ENCODE measurements around the gene HBG2. TPM values are rescaled to one million over a fixed set of nuclear protein-coding genes. Genes with fewer than 3 reads are reported as not detected.

HBG2 gene
- total and polyA plus RNA-seq, 9 of the 15 experiments (the other 6 are each of a cell fraction or from before 2014, with no cell fraction given), result 1,626 to 58,619 (median 10,515) TPM

DNA sequence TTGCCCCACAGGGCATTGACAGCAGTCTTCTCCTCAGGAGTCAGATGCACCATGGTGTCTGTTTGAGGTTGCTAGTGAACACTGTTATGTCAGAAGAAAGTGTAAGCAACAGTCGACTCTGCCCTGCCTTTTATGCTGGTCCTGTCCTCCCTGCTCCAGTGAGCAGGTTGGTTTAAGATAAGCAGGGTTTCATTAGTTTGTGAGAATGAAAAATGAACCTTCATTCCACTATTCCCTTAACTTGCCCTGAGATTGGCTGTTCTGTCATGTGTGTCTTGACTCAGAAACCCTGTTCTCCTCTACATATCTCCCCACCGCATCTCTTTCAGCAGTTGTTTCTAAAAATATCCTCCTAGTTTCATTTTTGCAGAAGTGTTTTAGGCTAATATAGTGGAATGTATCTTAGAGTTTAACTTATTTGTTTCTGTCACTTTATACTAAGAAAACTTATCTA, 20.2 kb downstream of the HBG2 start, which contains the start of gene HBD (continued):
- TF ChIP-seq, protein P1, sequence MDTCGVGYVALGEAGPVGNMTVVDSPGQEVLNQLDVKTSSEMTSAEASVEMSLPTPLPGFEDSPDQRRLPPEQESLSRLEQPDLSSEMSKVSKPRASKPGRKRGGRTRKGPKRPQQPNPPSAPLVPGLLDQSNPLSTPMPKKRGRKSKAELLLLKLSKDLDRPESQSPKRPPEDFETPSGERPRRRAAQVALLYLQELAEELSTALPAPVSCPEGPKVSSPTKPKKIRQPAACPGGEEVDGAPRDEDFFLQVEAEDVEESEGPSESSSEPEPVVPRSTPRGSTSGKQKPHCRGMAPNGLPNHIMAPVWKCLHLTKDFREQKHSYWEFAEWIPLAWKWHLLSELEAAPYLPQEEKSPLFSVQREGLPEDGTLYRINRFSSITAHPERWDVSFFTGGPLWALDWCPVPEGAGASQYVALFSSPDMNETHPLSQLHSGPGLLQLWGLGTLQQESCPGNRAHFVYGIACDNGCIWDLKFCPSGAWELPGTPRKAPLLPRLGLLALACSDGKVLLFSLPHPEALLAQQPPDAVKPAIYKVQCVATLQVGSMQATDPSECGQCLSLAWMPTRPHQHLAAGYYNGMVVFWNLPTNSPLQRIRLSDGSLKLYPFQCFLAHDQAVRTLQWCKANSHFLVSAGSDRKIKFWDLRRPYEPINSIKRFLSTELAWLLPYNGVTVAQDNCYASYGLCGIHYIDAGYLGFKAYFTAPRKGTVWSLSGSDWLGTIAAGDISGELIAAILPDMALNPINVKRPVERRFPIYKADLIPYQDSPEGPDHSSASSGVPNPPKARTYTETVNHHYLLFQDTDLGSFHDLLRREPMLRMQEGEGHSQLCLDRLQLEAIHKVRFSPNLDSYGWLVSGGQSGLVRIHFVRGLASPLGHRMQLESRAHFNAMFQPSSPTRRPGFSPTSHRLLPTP (IDR thresholded peaks at IDR 0.05; ENCODE audit: borderline replicate concordance, extremely low read depth, insufficient read length), result no peak
- TF ChIP-seq KLF13 (tag; IDR thresholded peaks at IDR 0.05; ENCODE audit: borderline replicate concordance, low read depth), result no peak
- no peak for TF ChIP-seq TCF7L2 (IDR thresholded peaks at IDR 0.05; ENCODE audit: low read depth, low read length)
- no peak for TF ChIP-seq TEAD2 (tag; IDR thresholded peaks at IDR 0.05)
- no peak for TF ChIP-seq ZNF146 (CRISPR knock-in tag; IDR thresholded peaks at IDR 0.05; ENCODE audit: unreplicated experiment)
- TF ChIP-seq POLR2AphosphoS5 (IDR thresholded peaks at IDR 0.05; ENCODE audit: control insufficient read depth, insufficient read depth, low read depth, low read length), result no peak
- TF ChIP-seq ZNF165 (CRISPR knock-in tag; IDR thresholded peaks at IDR 0.05; ENCODE audit: borderline replicate concordance), result no peak
- no peak for TF ChIP-seq POU5F1 (IDR thresholded peaks at IDR 0.05; ENCODE audit: borderline replicate concordance, low read depth, low read length, partially characterized antibody)
- no peak for TF ChIP-seq POLR2A (conservative IDR thresholded peaks at IDR 0.05)
- TF ChIP-seq NR4A1 (CRISPR knock-in tag; IDR thresholded peaks at IDR 0.05), result no peak
- TF ChIP-seq NR4A1 (tag; IDR thresholded peaks at IDR 0.05), result no peak
- no peak for TF ChIP-seq MXI1 (IDR thresholded peaks at IDR 0.05; ENCODE audit: low read depth, low read length)
- TF ChIP-seq TBL1XR1 (IDR thresholded peaks at IDR 0.05; ENCODE audit: low read length in 2 of 2), result no peak
- peak; percentile 83 for TF ChIP-seq GATA2 (CRISPR knock-in tag; IDR thresholded peaks at IDR 0.05)
- TF ChIP-seq, protein P2, sequence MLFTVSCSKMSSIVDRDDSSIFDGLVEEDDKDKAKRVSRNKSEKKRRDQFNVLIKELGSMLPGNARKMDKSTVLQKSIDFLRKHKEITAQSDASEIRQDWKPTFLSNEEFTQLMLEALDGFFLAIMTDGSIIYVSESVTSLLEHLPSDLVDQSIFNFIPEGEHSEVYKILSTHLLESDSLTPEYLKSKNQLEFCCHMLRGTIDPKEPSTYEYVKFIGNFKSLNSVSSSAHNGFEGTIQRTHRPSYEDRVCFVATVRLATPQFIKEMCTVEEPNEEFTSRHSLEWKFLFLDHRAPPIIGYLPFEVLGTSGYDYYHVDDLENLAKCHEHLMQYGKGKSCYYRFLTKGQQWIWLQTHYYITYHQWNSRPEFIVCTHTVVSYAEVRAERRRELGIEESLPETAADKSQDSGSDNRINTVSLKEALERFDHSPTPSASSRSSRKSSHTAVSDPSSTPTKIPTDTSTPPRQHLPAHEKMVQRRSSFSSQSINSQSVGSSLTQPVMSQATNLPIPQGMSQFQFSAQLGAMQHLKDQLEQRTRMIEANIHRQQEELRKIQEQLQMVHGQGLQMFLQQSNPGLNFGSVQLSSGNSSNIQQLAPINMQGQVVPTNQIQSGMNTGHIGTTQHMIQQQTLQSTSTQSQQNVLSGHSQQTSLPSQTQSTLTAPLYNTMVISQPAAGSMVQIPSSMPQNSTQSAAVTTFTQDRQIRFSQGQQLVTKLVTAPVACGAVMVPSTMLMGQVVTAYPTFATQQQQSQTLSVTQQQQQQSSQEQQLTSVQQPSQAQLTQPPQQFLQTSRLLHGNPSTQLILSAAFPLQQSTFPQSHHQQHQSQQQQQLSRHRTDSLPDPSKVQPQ (CRISPR knock-in tag; IDR thresholded peaks at IDR 0.05; ENCODE audit: borderline replicate concordance), result no peak
- TF ChIP-seq RAD51 (IDR thresholded peaks at IDR 0.05; ENCODE audit: borderline replicate concordance, low read depth), result 0 out of 2 replicates have a peak, but pooled peaks have one; percentile 24
- TF ChIP-seq PTTG1 (tag; IDR thresholded peaks at IDR 0.05; ENCODE audit: low read depth), result no peak
- peak in 1 of 2 experiments; percentile 35; a peak in 1 of 4 replicates for TF ChIP-seq KDM1A (IDR thresholded peaks at IDR 0.05)
- peak; percentile 83 for TF ChIP-seq DPF2 (IDR thresholded peaks at IDR 0.05)
- TF ChIP-seq, protein P3, sequence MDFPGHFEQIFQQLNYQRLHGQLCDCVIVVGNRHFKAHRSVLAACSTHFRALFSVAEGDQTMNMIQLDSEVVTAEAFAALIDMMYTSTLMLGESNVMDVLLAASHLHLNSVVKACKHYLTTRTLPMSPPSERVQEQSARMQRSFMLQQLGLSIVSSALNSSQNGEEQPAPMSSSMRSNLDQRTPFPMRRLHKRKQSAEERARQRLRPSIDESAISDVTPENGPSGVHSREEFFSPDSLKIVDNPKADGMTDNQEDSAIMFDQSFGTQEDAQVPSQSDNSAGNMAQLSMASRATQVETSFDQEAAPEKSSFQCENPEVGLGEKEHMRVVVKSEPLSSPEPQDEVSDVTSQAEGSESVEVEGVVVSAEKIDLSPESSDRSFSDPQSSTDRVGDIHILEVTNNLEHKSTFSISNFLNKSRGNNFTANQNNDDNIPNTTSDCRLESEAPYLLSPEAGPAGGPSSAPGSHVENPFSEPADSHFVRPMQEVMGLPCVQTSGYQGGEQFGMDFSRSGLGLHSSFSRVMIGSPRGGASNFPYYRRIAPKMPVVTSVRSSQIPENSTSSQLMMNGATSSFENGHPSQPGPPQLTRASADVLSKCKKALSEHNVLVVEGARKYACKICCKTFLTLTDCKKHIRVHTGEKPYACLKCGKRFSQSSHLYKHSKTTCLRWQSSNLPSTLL (IDR thresholded peaks at IDR 0.05), result no peak
- no peak for TF ChIP-seq POLR2AphosphoS2 (IDR thresholded peaks at IDR 0.05; ENCODE audit: low read length)
- TF ChIP-seq XRCC5 (IDR thresholded peaks at IDR 0.05; ENCODE audit: low read depth, low read length), result no peak
